Activated T-cell treated with anti-CD3 and anti-CD28 coated beads for 48 hours (primary cell): Measurements from ENCODE around the gene ADRA2C.
"Not testable (repeated sequence)": the region's sequence is repeated elsewhere in the genome, so short reads cannot be mapped to it uniquely, and the experiment has no call there.

Experiments used
- DNase-seq: peaks from one replicate; pipeline ENCODE4 v3.0.0-alpha.2; 2020; ENCODE audit warnings: low read depth

The ADRA2C gene

DNA sequence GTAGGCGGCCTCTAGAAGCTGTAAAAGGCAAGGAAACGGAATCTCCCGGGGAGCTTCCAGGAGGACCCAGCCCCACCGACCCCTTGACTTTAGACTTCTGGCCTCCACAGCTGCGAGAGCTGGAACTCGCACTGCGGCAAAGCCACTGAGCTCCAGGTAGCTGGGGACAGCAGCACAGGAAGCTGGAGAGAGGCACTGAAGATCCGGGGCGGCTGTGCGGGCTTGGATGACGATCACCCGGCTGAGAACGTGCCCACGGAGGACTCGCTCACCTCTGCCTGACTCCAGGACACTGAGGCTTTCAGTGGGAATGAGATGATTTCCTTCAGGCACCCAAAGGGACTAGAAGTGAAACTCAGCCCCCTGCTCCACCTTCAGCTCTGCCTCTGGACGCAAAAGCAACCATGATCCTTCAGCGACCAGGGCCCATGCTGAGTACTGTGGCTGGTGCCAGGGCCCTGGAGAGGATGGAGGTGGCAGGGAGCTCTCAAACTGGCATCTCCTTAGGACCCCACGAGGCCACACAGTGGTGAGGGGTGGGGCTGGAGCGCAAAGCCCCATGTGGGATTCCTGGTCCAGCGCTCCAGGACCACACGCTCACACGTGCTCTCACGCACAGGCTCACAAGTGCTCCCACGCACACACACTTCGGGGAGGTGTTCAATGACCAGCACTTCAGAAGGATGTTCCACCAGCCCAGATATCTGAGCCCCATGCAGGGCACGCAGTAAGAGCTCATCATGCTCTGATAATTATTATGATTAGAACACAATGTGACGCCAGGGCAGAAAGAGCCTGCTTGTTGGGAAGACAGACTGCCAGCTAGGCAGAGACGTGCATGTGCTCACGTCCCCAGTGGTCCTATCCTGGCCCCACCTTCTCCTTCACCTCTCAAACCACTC is 47.2 kb downstream of the ADRA2C start:
- no peak for DNase-seq

DNA sequence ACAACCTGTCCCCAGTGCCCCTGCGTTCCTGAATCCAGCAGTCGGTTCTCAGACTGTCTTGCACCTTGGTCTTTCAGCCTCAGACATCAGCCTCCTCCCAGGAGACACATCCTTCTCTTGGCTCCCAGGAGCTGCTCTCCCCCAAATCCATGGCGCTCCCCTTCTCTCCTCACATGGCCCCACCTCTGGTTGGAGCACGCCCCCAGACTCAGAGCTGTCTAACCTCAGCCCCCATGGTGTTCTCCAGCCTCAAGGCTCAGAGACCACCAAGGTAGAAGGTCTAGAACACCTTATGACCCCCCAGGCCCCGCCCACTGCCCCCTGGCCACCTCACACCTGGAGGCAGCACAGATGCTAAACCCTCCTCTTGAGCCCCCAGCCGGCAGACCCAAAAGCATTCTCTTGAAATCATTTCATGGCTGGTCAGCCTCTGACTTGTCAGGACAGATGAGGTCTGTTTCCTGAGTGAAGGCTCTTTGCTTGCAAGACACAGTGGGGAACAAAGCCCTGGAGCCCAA is 47.9 kb downstream of the ADRA2C start:
- DNase-seq = no peak

DNA sequence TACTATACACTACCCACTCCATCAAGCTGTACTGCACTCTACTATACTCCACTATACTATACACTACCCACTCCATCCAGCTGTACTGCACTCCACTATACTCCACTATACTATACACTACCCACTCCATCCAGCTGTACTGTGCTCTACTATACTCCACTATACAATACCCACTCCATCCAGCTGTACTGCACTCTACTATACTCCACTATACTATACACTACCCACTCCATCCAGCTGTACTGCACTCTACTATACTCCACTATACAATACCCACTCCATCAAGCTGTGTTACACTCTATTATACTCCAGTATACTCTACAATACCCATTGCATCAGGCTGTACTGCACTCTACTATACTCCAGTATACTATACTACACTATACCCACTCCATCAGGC is 48.7 kb downstream of the ADRA2C start:
- not testable (repeated sequence) for DNase-seq

- no peak for DNase-seq
These were observed 50.2 kb downstream of the ADRA2C start for GRCh38 chr4:3816256-3816825.

DNA sequence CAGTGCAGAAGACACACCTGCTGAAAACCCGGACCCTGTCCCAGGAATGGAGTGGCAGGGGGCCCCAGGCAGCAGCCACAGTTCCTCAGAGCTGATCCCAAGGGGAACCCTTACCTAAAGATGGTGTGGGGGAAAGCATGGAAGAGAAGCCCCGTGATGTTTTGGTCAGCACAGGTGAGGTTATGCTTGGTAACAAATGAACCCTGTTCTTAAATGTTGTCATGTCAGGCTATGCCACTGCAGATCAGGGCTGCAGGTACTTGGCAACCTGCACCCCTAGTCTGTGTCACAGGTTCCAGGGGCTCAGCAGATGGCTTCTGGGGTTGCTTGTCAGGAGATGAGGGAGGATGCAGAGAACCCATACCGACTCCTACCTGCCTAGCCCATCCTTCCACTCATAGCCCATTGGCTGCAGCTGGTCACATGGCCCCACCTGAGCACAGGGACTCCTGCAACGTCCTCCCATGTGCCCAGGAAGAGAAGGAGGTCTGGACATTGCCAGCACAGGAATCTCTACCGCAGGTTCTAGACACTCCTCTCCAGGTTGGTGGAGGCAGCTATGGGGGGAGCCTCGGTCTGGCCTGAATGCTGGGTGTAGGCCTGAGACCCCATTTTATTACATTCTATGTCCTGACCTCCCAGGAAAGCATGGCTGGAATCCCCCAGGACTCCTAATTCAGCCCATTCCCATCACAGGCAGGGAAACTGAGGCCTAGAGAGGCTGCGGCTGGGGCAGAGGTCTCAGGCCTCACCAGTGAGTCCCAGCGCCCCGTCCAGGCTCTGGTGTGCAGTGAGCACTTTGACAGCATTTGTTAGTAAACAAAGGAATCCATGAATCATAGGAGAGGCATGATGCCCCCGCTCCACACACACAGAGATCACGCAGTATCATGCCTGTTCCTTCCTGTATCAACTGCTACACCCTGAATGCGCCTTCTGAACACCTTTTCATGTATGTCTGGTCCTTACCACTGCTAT is 51.1 kb downstream of the ADRA2C start:
- no peak for DNase-seq
